ENCODE data around the gene CTF1. TPM values are rescaled to one million over a fixed set of nuclear protein-coding genes. Genes with fewer than 3 reads are reported as not detected.

Gene CTF1
- total RNA-seq, 1 experiment from 2014 or later = 1.4 TPM

- Histone ChIP-seq H2AFZ (ENCODE audit: low read depth, low read length, poor library complexity, severe bottlenecking) (no peak overlapping the region), H3K9ac (ENCODE audit: low read length) (peak overlapping the region; percentile 25; the same call in 1 of the 2 replicates), H3K4me2 (ENCODE audit: low read length) (peak overlapping the region; percentile 50), H3K4me1 (ENCODE audit: control insufficient read depth in 1 of 2, insufficient read depth in 2 of 2, low read length in 2 of 2) (peaks cover 5 to 12% of the 10 kb centered on the region in 2 experiments; a peak in 3 of 4 replicates), H3K27me3 (ENCODE audit: insufficient read depth, low read length) (no peaks in the 10 kb centered on the region), H4K20me1 (ENCODE audit: insufficient read depth) (no peaks in the 10 kb centered on the region), H3K4me3 (replicated peaks in 1 of 2; ENCODE audit: low read depth in 1 of 2, low read length in 2 of 2) (no peak overlapping the region), H3K36me3 (ENCODE audit: control insufficient read depth in 1 of 2, insufficient read depth in 2 of 2, low read length in 2 of 2) (peaks cover 9 to 20% of the 10 kb centered on the region in 2 experiments), H3K9me2 (ENCODE audit: insufficient read depth) (no peaks in the 10 kb centered on the region), H3K79me2 (ENCODE audit: insufficient read depth, low read length) (peaks cover 2% of the 10 kb centered on the region; the same call in 1 of the 2 replicates), H3K9me3 (ENCODE audit: control insufficient read depth in 1 of 2, insufficient read depth in 1 of 2, low read depth in 1 of 2, low read length in 2 of 2) (no peaks in the 10 kb centered on the region), H3K27ac (ENCODE audit: low read depth, low read length) (peak overlapping the region; percentile 38; the same call in 1 of the 2 replicates)
- ATAC-seq = peak; percentile 98
- no peak for TF ChIP-seq ZFX (IDR thresholded peaks at IDR 0.05)
- no peak for TF ChIP-seq POLR2A (IDR thresholded peaks at IDR 0.05; ENCODE audit: borderline replicate concordance, extremely low read depth, insufficient read depth, insufficient read length)
- no peak for TF ChIP-seq REST (IDR thresholded peaks at IDR 0.05; ENCODE audit: low read depth)
- TF ChIP-seq ELF1 (IDR thresholded peaks at IDR 0.05; ENCODE audit: borderline replicate concordance, low read depth) = no peak
- no peak for TF ChIP-seq TCF7L2 (IDR thresholded peaks at IDR 0.05; ENCODE audit: borderline replicate concordance, extremely low read depth, insufficient read depth, insufficient read length)
- peak in 2 of 3 experiments; percentile 90 to 98; a peak in 5 of 6 replicates for TF ChIP-seq CTCF (IDR thresholded peaks at IDR 0.05 in 2 of 3, conservative IDR thresholded peaks at IDR 0.05 in 1 of 3; ENCODE audit: borderline replicate concordance in 1 of 3, insufficient read depth in 1 of 3, low read depth in 2 of 3, low read length in 2 of 3)
- TF ChIP-seq MAX (IDR thresholded peaks at IDR 0.05) = no peak
- no peak for TF ChIP-seq CEBPB (IDR thresholded peaks at IDR 0.05; ENCODE audit: low read depth)
- TF ChIP-seq RAD21 (IDR thresholded peaks at IDR 0.05; ENCODE audit: low read depth) = peak; percentile 84
- TF ChIP-seq SRF (IDR thresholded peaks at IDR 0.05; ENCODE audit: low read depth) = no peak
- intact Hi-C loops (cut with micrococcal nuclease) = no loop called here
- peak; percentile 46 for DNase-seq (ENCODE audit: low read depth, low spot score)
- ChIA-PET RAD21 (ENCODE audit: low non-redundant PET in 1 of 2, low total read pairs in 2 of 2, uncharacterized antibody in 2 of 2, unreplicated experiment in 2 of 2) (interaction anchor here (0.8 to 1.3 kb wide), 2 partner anchors 97 kb away, joined by 3 to 4 read pairs; no protein-coding TSS in a partner anchor), CTCF (interaction anchor here (0.8 to 2.4 kb wide), 8 partner anchors 12 to 501 kb away, joined by 3 to 13 read pairs (median 5); partner anchors contain the start of genes FBXL19, KAT8 and ZNF843), POLR2A (interaction anchor here (1.3 to 1.6 kb wide), 2 partner anchors 12 to 135 kb away, joined by 3 read pairs; no protein-coding TSS in a partner anchor)
- BruUV-seq (replicated peaks) = no TSS peak
Measured at GRCh38 chr16:30941600-30942425, 45.4 kb downstream of the CTF1 start.

Measured in HCT116 (cell line).